OCI-LY7 (cell line): ENCODE measurements around the gene MUC3A. TPM values are rescaled to one million over a fixed set of nuclear protein-coding genes. Genes with fewer than 3 reads are reported as not detected.

Experiments
- BruUV-seq: library from RNA; stranded (reverse); fragments of 400-500 nt; replicated peaks from 2 replicates; lab custom pipeline; 2021; lab: Mats Ljungman, UMichigan
- CTCF ChIA-PET: fragments of 300-600 bp; sonication (Branson Sonifier 250); formaldehyde crosslinking; loops from one replicate; lab custom pipeline; 2022; ENCODE audit warnings: antibody characterized with exemption; ENCODE audit not compliant: unreplicated experiment; lab: Charles Lee
- POLR2A ChIA-PET: fragments of 300-600 bp; sonication (Branson Sonifier 250); formaldehyde crosslinking; loops from one replicate; lab custom pipeline; 2022; ENCODE audit warnings: antibody characterized with exemption; lab: Charles Lee
- DNase-seq: peaks from one replicate; pipeline ENCODE4 v3.0.0-alpha.2; 2015; ENCODE audit warnings: low spot score
- H2AFZ ChIP-seq: fragments of 200-600 bp; sonication (generic), shearing (Covaris generic); 2 replicates; pipeline ENCODE4 v1.6.1; 2014; ENCODE audit warnings: mild to moderate bottlenecking, antibody characterized with exemption, low read length, moderate library complexity
- H3K27ac ChIP-seq: fragments of 200-600 bp; sonication (generic); 2 replicates; pipeline ENCODE4 v1.5.1; 2014; ENCODE audit warnings: mixed run types, low read depth, mild to moderate bottlenecking, moderate library complexity, low read length, inconsistent platforms; ENCODE audit not compliant: poor library complexity, severe bottlenecking
- H3K36me3 ChIP-seq: fragments of 200-600 bp; sonication (generic); 2 replicates; pipeline ENCODE4 v1.6.1; 2014; ENCODE audit warnings: mild to moderate bottlenecking, antibody characterized with exemption, low read length, moderate library complexity, mixed read lengths; ENCODE audit not compliant: insufficient read depth
- H3K4me1 ChIP-seq: fragments of 200-600 bp; sonication (generic); 2 replicates; pipeline ENCODE4 v1.5.1; 2014; ENCODE audit warnings: mild to moderate bottlenecking, low read length; ENCODE audit not compliant: insufficient read depth, poor library complexity, severe bottlenecking
- H3K4me2 ChIP-seq: fragments of 200-600 bp; sonication (generic); 2 replicates; pipeline ENCODE4 v1.6.1; 2014; ENCODE audit warnings: mild to moderate bottlenecking, low read length
- H3K4me3 ChIP-seq: fragments of 200-600 bp; sonication (generic); 2 replicates; pipeline ENCODE4 v1.5.1; 2014; ENCODE audit warnings: mild to moderate bottlenecking, low read depth, low read length; ENCODE audit not compliant: poor library complexity, severe bottlenecking
- H3K79me2 ChIP-seq: fragments of 200-600 bp; sonication (generic); 2 replicates; pipeline ENCODE4 v1.6.1; 2016; ENCODE audit warnings: low read depth, mild to moderate bottlenecking, low read length, moderate library complexity, mixed read lengths; ENCODE audit not compliant: insufficient read depth
- H3K9me2 ChIP-seq: fragments of 200-600 bp; sonication (generic); 2 replicates; pipeline ENCODE4 v1.6.1; 2016; ENCODE audit warnings: mild to moderate bottlenecking, low read length, mixed read lengths; ENCODE audit not compliant: insufficient read depth
- H3K9me3 ChIP-seq: fragments of 200-600 bp; sonication (generic); 2 replicates; pipeline ENCODE4 v1.6.1; 2014; ENCODE audit warnings: mild to moderate bottlenecking, mixed run types, low read length, mixed read lengths
- H4K20me1 ChIP-seq: fragments of 200-600 bp; sonication (generic); 2 replicates; pipeline ENCODE4 v1.6.1; 2014; ENCODE audit warnings: mild to moderate bottlenecking, antibody characterized with exemption, low read length, moderate library complexity, mixed read lengths; ENCODE audit not compliant: insufficient read depth
- CTCF ChIP-seq: fragments of 200-600 bp; sonication (generic); conservative IDR thresholded peaks from 2 replicates; pipeline ENCODE4 v1.5.1; 2014; ENCODE audit warnings: mild to moderate bottlenecking, antibody characterized with exemption, low read length, moderate library complexity, mixed read lengths
- EZH2phosphoT487 ChIP-seq: fragments of 200-600 bp; sonication (generic); IDR thresholded peaks from 2 replicates; pipeline ENCODE4 v1.6.1; 2018; ENCODE audit warnings: low read depth, borderline replicate concordance, mild to moderate bottlenecking, mixed run types, antibody characterized with exemption, low read length, moderate library complexity, mixed read lengths
- intact Hi-C: fragments of 100-400 bp; cut with micrococcal nuclease; formaldehyde crosslinking; loops from one replicate; pipeline ENCODE4 v1.10.0; 2022; ENCODE audit not compliant: unreplicated experiment
- total RNA-seq, 2 experiments: library from RNA; depleted of rRNA in 1 of 2; stranded (reverse); fragments of >200 nt in 1 of 2; shearing (Covaris generic) in 1 of 2; gene quantifications; 2 replicates each; pipeline ENCODE4 v1.2.3, GENCODE V29; 2014 to 2022

The MUC3A gene
- total RNA-seq, 2 experiments from 2014 or later, result not detected

DNA sequence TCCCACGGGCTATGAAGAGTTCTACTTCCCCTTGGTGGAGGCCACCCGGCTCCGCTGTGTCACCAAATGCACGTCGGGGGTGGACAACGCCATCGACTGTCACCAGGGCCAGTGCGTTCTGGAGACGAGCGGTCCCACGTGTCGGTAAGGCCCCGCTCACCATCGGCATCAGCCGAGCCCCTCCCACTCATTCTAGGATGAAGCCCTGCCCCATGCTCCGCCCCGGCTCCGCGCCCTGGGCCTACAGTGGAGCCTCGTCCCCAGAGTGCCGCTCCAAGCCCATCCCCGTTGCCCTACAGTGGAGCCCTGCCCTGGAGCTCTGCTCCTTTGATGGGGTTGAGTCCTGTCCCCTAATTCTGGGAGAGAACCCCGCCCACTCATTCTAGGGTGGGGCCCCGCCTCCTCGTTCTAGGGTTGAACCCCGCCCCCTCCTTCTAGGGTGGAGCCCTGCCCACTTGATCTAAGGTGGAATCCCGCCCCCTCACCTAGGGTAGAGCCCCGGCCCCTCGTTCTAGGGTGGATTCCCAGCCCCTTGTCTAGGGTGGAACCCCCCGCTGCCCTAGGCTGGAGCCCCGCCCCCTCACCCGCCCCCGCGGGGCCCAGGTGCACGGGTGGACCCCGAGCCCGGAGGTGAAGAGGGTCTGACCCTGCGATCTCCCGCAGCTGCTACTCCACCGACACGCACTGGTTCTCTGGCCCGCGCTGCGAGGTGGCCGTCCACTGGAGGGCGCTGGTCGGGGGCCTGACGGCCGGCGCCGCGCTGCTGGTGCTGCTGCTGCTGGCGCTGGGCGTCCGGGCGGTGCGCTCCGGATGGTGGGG is 16.6 kb downstream of the MUC3A start:
- intact Hi-C loops, result loop anchor here (5.0 kb wide), 1 partner anchor 91 kb away; no protein-coding TSS in a partner anchor
- ChIA-PET CTCF (no interaction called here), POLR2A (no interaction called here)
- no peaks in the 10 kb centered on the region for H3K36me3 ChIP-seq
- no peaks in the 10 kb centered on the region for H4K20me1 ChIP-seq
- no peaks in the 10 kb centered on the region for H3K9me2 ChIP-seq
- H3K4me1 ChIP-seq, result peaks cover 4% of the 10 kb centered on the region
- DNase-seq, result peak; percentile 40
- H3K4me3 ChIP-seq, result peak overlapping the region; percentile 5
- BruUV-seq, result no TSS peak
- H3K79me2 ChIP-seq, result no peaks in the 10 kb centered on the region
- no peak overlapping the region for H3K27ac ChIP-seq
- no peak overlapping the region for H2AFZ ChIP-seq
- peak overlapping the region; percentile 31 for H3K4me2 ChIP-seq
- peak; percentile 77 for TF ChIP-seq CTCF
- TF ChIP-seq EZH2phosphoT487, result no peak
- no peaks in the 10 kb centered on the region for H3K9me3 ChIP-seq

GRCh38 chr7:100966542-100967291 is 17.4 kb downstream of the MUC3A start:
- Histone ChIP-seq H3K4me2 (no peak overlapping the region; the same call in 1 of the 2 replicates), H3K4me3 (no peak overlapping the region), H3K27ac (no peak overlapping the region), H4K20me1 (no peaks in the 10 kb centered on the region), H3K4me1 (peaks cover 4% of the 10 kb centered on the region), H3K79me2 (no peaks in the 10 kb centered on the region), H3K36me3 (no peaks in the 10 kb centered on the region), H3K9me3 (no peaks in the 10 kb centered on the region), H2AFZ (no peak overlapping the region), H3K9me2 (no peaks in the 10 kb centered on the region)
- ChIA-PET POLR2A (no interaction called here), CTCF (no interaction called here)
- BruUV-seq, result no TSS peak
- no peak for DNase-seq
- intact Hi-C loops, result loop anchor here (5.0 kb wide), 1 partner anchor 91 kb away; no protein-coding TSS in a partner anchor
- peak; percentile 7; the same call in 1 of the 2 replicates for TF ChIP-seq CTCF
- TF ChIP-seq EZH2phosphoT487, result no peak
